HG03039 (cell line): ENCODE measurements around the gene TCL1B.
A peak's percentile ranks its signal among the peaks of the same experiment; 100 is the strongest.

Experiments used
- ATAC-seq: cut with Tn5 transposase; IDR thresholded peaks from one replicate; pipeline ENCODE4 v1.9.1; 2021; ENCODE audit warnings: mild to moderate bottlenecking, moderate library complexity; ENCODE audit not compliant: unreplicated experiment

TCL1B gene

DNA sequence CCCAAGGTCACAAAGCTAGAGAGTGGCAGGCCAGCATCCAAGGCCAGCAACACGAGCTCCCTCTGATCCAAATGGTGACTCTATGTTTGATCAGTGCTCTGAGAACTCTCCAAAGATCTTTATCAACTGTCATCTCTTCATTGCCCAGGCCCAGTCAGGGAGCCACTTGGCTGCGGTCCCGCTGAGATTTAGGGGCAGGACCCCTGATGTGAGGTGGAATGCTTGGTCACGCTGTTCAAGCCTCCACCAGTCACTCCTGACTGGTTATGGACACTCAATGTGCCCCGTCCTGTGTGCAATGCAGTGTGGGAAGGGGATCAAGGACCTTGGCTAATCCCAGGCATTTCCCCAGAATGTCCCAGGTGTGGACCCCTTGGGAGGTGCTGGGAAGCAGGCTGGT, 19.8 kb upstream of the TCL1B start:
- no peak for ATAC-seq

DNA sequence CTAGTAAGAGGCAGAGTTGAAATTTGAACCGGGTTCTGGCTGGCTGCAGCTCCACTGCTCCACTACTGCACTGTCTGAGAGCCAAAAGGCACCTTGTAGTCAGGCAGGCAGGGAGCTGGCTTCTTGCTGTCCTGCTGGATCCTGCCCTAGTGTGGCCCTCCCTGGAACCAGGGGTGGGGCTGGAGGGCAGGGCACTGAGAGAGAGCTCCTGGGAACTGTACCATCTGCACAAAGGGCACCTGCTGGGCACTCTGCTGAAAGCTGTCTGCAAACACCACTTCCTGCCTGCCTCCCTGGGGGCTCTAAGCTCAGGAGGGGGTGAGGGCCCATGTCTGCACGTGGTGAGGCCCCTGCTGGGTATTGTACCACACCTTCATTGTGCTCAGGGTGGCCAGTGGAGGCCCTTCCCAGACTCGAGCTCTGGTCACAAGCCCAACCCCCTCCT, 19.0 kb upstream of the TCL1B start:
- no peak for ATAC-seq

DNA sequence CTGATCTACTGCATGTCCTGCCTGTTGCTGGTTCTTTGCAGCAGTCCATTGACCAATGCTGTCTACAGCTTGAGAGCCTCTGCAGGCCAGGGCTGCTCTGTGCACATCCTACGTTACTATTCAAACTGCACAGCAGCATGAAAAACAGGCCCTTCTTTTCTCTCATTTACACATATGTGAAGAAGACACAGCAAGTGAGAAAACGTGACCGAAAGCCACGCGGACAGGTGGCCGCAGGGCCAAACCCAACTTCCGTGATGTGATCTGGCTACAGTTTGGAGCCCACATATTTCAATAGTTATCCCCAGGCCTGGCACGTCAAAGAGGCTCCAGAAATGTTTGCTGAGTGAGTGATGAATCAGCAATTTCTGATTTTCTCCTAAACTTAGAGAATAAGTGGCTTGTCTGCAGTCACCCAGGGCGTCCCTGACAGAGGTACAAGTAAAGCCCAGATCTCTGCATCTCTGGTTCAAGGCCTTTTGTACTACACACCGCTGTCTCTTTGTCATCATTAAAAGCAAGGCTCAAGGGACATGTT, 17.9 kb upstream of the TCL1B start:
- ATAC-seq, result no peak

DNA sequence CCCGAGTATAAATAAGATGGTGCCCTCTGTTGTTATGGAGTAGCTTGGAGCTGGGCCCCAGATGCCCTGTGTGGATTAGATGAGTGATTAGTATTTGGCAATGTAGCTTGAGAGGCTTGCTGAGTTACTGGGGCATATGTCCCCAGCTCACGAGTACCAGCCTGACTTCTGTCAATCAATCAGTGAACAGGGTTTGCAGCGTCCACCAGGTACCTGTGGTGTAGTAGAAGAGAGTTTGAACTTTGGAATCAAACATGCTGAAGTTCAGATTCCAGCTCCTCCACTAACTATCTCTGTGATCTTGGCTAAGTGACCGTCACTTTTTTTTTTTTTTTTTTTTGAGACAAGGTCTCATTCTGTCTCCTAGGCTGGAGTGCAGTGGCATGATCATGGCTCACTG, 11.6 kb upstream of the TCL1B start:
- ATAC-seq, result no peak

DNA sequence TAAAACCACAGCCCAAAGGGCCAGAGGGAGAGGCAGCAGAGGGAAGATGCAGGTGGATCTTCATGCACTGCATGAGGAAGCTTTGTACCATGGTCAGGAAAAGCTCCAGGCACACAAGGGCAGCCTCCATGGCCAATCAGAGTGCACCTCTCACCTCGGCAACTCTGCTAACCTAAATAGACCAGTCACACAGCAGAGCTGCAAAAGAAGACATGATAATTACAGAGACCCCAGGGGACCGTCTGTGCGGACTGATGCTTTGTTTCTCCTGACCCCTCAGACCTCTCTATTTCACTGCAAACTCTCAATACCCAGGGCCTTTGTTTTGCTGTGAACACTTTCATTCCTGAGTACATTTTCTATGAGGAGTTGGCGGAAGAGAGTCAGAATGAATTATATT, 10.7 kb upstream of the TCL1B start:
- ATAC-seq, result no peak

DNA sequence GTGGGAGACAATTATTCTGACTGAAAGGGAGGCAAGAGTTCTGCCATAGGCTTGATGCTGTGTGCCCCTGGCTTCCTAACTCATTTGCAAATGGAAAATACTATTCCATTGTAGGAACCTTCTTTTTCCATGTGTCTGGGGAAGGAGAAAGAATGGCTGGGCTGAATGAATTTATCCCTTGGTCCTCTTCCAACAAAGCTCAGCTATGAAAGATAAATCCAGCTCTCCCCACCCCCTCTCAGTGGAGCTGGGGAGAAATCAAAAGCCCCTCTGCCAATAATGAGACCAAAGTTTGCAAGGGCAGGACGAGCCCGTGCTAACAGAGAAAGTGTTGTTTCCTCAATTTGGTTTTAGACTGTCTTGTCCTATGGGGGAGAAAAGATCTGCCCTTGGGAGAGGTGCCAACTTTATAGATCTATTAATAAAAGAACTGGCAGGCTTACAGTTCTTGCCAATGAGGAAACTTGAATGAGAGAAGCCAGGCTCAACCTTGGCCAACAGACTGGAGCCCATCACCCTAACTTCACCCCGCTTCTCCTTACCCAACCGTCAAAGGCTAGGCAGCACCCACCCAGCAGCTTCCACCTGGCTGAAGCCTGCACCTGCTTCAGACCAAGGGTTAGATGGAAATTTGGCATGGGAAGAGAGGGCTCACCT, 8.9 kb upstream of the TCL1B start:
- ATAC-seq, result no peak

DNA sequence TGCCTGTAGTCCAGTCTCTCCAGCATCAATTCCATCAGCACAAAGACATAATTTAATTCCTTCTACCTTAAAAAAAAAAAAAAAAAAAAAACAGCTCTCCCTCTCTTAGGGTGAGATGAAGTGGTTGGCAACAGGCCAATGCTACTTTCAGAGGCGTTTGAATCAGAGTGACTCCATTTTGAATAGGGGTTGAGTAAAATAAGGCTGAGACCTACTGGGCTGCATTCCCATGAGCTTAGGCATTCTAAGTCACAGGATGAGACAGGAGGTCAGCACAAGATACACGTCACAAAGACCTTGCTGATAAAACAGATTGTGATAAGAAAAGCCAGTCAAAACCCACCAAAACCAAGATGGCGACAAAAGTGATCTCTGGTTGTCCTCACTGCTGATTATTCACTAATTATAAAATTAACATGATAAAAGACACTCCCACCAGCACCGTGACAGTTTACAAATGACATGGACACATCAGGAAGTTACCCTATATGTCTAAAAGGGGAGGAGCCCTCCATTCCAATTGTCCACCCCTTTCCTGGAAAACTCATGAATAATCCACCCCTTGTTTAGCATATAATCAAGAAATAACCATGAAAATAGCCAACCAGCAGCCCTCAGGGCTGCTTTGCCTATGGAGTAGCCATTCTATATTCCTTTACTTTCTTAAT, 6.9 kb upstream of the TCL1B start:
- ATAC-seq, result no peak

DNA sequence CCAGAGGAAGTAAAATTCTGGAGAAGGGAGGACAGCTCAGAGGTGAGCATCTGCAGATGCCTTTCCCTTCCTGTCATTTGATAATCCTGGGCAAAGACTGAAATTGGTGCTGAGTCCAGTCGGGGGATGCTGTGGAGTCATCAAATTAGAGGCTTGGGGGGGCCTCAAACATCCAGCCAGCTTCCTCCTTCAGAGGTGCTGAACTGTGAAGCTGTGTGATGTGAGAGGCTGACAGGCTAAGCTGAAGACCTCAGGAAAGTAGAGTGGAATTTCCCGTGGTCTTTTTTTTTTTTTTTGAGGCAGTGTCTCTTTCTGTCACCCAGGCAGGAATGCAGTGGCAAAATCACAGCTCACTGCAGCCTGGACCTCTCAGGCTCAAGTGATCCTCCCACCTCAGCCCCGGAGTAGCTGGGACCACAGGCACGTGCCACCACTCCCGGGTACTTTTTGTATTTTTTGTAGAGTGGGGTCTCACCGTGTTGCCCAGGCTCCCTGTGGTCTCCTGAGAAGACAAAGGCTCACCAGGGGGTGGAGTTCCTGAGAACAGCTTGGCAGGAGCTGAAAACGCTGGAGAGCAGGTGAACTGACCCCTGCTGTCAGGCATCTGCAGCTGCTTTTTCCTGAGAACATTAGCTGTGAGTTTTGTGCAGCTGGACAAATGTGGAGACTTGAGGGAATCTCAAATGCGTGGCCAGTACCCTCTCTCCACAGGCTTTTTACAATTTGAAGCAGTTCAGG, 6.1 kb upstream of the TCL1B start:
- ATAC-seq, result no peak

DNA sequence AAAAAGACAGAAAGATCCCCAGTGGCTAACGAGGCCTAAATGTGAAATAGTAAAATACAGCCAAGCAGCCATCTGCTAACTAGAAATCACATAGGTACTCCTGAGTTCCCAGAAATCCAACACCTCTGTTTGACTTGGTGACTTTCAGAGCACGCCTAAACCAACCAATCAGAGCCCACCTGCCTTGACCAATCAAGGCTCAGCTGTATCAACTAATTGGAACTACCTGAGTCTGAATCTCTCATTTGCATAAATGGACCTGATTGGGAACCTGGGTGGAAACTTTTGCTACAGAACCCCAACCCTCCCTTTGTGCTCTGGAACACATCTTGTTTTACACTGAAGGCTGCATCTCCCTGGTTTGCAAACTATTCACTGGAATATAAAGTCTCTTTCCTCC, 5.1 kb upstream of the TCL1B start:
- no peak for ATAC-seq

DNA sequence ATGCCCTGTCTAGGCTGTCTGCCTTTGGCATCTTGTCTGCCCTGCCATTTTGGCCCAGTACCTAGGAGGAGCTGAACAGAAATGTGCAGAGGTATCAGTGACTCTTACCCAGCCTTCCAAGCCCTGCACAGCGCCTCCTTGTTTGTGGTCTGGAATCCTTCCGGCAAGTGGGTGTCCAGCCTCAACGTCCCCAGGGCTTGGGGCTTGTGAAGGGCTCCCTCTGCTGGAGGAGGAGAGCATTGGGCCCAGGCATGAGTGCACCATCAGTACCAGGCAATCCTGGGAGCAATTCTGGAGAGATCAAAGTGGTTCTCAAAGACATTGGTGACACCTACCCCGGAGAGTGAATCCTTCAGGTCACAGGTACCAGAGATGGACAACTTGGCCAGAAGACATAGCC, 2.4 kb upstream of the TCL1B start:
- ATAC-seq, result peak; percentile 43

DNA sequence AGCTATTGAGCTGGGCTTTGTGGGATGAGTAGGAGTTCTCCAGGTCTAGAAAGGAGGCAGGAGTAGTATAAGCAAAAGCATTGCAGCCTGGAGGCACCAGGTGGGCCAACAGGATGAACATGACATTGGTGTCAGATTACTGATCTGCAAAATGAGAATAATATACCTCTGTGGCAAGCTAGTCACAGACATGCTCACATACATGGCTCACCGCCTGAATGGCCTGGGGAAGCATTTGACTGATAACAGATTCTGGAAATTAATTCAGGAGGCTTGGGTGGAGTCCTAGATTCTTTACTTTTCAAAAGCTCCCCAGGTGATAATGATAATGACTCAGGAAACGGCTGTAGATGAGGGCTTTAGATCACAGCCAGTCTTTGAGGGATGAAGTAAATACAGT, 709 bp downstream of the TCL1B start:
- ATAC-seq, result no peak

DNA sequence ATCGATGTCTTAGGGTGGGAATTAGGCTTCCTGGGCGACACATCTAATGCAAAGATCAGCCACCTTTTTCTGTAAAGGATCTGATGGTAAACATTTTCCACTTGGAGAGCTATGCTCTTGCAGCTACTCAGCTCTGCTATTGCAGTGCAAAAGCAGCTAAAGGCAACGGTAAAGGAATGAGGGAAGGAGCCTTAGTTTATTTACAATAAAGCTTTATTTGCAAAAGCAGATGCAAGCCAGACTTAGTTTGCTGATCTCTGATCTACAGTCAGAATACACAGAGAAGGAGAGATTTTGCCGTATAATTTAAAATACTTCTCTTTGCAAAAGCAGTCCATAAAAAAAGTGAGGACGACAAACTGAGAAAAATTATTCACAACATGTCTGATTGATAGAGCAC, 3.2 kb downstream of the TCL1B start:
- no peak for ATAC-seq

DNA sequence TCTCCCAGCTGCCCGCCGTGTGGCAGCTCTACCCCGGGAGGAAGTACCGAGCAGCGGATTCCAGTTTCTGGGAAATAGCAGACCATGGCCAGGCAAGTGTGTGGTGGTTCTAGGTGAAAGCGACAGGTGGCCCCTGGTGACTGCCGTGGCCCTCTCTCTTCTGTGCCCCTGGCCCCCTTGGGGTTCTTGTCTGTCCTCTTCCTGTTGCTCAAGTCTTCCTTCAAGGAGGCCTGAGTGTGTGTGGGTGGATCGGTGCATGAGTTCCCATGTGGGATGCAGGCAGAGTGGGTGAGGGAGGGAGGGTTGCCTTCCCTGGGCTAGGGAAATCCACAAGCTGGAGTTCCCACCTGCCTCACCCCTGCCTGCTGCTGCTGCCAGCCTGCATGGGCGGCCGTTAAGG, 4.6 kb downstream of the TCL1B start:
- no peak for ATAC-seq

DNA sequence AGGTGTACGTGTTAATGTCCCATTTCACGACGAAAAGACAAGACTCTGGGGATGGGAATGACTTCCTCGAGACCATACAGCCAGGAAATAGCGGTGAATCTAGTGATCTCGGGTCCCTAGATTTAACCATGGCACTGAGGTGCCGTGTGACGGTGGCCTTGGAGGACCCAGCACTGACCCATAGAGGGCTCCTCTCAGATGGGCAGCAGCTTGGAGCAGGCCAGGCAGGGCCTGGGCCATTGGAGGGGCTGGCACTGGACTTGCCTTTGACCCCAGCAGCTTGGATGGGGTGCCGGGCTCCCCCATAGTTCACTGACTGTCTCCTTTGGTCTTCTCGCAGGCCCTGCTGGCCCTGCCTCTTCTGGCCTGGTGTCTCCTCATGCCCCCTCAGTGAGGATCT, 5.4 kb downstream of the TCL1B start:
- ATAC-seq, result no peak

DNA sequence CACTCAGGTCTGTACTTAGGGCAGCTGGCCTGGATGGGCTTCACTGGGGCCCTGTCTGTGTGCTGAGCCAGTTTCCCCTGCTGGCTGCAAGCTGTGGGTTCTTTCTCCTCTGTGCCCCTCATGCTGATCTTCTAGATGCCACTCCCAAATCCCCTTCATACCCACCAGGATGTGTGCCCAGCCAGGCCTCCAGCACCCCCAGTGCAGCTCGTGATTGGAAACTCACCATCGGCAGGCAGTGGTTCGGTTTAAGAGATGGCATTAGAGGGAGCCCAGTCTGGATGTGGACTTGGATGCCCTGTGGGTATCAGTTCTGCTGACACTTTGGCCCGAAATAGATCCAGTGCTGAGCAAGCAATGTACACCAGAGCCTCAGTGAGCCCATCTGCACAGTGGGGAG, 5.9 kb downstream of the TCL1B start:
- no peak for ATAC-seq

DNA sequence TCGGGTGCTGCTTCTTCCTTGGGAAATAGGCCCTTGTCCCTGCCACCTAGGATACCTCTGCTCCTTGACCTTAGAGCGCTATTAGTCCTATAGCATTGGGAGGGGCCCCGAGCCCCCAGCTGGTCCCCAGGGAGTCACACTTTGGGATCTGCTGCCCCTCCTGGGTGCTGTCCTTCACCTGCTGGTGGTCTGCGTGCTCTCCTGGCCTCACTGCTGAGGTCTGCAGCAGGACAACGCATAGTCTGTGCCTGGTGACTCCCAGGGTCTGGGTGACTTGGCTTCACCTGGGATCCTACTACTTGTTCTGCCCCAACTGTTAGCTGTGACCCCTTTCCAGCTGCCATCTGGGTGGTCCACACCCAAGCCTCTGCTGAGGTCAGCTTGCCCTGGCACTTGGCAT, 8.8 kb downstream of the TCL1B start:
- ATAC-seq, result no peak

DNA sequence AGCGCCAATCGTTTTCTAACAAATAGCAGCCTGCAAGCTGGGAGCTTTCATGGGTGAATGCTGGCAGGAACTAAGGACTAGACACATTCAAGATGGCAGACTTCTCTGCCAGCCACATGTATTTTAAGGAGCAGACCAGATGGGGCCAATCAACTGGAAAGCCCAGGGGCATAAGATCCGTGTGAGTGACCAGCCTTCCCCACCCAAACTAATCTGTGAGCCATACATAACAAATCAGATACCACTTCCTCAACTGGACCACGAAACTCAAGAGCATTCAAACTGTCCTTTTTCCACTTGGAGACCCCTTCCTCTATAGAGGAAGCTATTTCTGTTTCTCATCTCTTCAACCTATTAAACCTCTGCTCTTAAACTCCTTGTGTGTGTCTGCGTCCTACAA, 9.7 kb downstream of the TCL1B start:
- no peak for ATAC-seq

DNA sequence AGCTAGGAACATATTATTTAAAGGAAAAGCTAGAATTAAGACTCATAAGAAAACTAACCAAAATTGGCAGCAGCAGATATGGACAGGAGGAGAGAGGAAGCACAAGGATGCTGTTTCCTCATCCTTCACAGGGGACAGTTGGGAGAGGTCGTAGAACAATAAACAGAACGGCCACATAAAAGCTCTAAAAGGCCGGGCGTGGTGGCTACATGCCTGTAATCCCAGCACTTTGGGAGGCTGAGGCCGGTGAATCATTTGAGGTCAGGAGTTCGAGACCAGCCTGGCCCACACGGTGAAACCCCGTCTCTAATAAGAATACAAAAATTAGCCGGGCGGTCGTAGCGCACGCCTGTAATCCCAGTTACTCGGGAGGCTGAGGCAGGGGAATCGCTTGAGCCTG, 10.5 kb downstream of the TCL1B start:
- no peak for ATAC-seq

DNA sequence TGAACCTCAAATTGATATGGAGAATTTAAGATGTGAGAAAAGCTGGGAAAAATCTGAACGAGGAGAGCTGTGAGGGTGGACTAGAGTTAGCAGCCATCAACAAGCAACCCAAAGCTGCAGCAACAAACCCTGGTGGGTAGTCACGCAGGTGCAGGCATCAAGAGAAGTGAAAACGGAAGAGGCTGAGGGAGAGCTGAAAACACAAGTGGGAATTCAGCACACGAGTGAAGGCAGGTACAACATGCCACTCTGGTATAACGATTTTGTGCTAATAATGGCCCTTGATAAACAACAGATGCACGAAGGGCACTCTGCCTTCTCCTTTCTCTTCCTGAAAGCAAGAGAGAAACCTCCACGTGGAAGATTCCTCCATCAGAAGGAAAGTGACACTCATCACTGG, 11.5 kb downstream of the TCL1B start:
- no peak for ATAC-seq

DNA sequence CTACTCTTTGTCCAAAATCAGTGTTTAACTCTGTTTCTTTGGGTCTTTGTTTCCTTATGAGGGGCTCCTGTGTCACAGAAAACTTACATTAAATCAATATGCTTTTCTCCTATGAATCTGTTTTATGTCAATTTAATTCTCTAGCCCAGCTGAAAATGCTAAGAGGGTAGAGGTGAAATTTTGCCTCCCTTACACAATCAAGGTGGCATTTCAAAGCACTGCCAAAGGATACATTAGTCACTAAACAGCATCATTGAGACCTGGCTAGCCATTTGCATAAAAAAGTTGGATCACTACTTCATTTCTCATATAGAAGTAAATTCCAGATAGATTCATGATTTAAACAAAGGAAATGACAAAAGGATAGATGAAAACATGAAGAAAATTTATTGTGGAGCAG, 12.1 kb downstream of the TCL1B start:
- ATAC-seq, result no peak

DNA sequence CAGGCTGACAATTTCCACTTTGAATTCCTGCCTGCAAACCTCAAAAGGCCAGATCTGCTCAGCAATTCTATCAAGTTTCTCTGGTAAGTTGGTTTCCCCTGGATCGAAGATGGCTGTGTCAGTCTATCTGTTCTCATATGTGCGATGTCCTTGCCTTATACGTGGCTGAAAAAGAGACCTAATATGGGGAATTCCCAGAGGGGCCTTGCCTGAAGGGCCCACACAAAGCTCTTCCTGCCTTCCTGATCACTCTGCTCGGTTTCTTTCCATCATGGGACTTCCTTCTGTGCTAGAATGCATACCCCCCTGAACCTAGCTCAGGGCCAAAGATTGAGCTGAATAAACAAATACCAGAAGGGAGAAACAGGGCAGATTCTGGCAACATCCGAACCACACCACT, 13.2 kb downstream of the TCL1B start:
- peak; percentile 59 for ATAC-seq
